H1 (cell line): ENCODE data around the gene IFIT5. TPM values are rescaled to one million over a fixed set of nuclear protein-coding genes. Genes with fewer than 3 reads are reported as not detected.

Experiments
- CTCF ChIA-PET: fragments of 300-600 bp; sonication (Branson Sonifier 250); formaldehyde crosslinking; loops from one replicate; lab custom pipeline; 2021; ENCODE audit not compliant: partially characterized antibody; lab: Charles Lee
- POLR2A ChIA-PET: fragments of 300-600 bp; sonication (Branson Sonifier 250); formaldehyde crosslinking; loops from one replicate; lab custom pipeline; 2021; ENCODE audit warnings: inconsistent platforms; ENCODE audit not compliant: partially characterized antibody; lab: Charles Lee
- DNase-seq, 2 experiments: peaks; one replicate each; pipeline versions ENCODE4 v3.0.0 to v3.0.0-alpha.2; 2010 to 2022; ENCODE audit warnings: low spot score in 2 of 2, low read depth in 1 of 2, mixed read lengths in 1 of 2
- FAIRE-seq: peaks from 2 replicates; lab custom pipeline; 2011; peaks lifted over from hg19 to GRCh38; lab: Jason Lieb, UNC
- H2AFZ ChIP-seq: 2 replicates; pipeline ENCODE4 v1.8.1; 2012; ENCODE audit warnings: low read length, inconsistent platforms
- H2AK5ac ChIP-seq: 2 replicates; pipeline ENCODE4 v1.6.1; 2013; ENCODE audit warnings: low read depth, low read length
- H2BK120ac ChIP-seq: replicated peaks from 2 replicates; pipeline ENCODE3; 2013; ENCODE audit warnings: low read depth, low read length, inconsistent platforms
- H2BK12ac ChIP-seq: 2 replicates; pipeline ENCODE4 v1.6.1; 2013; ENCODE audit warnings: low read depth, low read length
- H2BK15ac ChIP-seq: 2 replicates; pipeline ENCODE4 v1.6.1; 2013; ENCODE audit warnings: low read length
- H2BK20ac ChIP-seq: 2 replicates; pipeline ENCODE4 v1.6.1; 2013; ENCODE audit warnings: low read length
- H2BK5ac ChIP-seq: 2 replicates; pipeline ENCODE4 v1.6.1; 2013; ENCODE audit warnings: low read depth, low read length
- H3K14ac ChIP-seq: 2 replicates; pipeline ENCODE4 v1.6.1; 2013; ENCODE audit warnings: inconsistent platforms; ENCODE audit not compliant: insufficient read length
- H3K18ac ChIP-seq: 2 replicates; pipeline ENCODE4 v1.6.1; 2013; ENCODE audit warnings: low read length; ENCODE audit errors: extremely low read depth
- H3K23ac ChIP-seq: 2 replicates; pipeline ENCODE4 v1.6.1; 2013; ENCODE audit warnings: inconsistent platforms; ENCODE audit not compliant: insufficient read length
- H3K23me2 ChIP-seq: 2 replicates; pipeline ENCODE4 v1.6.1; 2013; ENCODE audit warnings: low read depth, low read length
- H3K27ac ChIP-seq: 2 replicates; pipeline ENCODE4 v1.6.1; 2011; ENCODE audit warnings: low read depth, low read length, inconsistent platforms
- H3K27me3 ChIP-seq, 4 experiments: replicated peaks in 1 of 4; 1 replicate in 1 of 4; 2 replicates in 3 of 4; pipeline versions ENCODE4 v1.6.1 to v1.8.1; 2011 to 2013; ENCODE audit warnings: low read length in 3 of 4, mild to moderate bottlenecking in 3 of 4, inconsistent platforms in 2 of 4, mixed read lengths in 2 of 4, moderate library complexity in 1 of 4; ENCODE audit not compliant: control insufficient read depth in 3 of 4, insufficient read depth in 3 of 4; ENCODE audit errors: extremely low read depth in 1 of 4
- H3K36me3 ChIP-seq, 4 experiments: 2 replicates each; pipeline versions ENCODE4 v1.6.1 to v1.8.1; 2011 to 2013; ENCODE audit warnings: mild to moderate bottlenecking in 4 of 4, low read length in 3 of 4, moderate library complexity in 2 of 4, control low read depth in 1 of 4, inconsistent platforms in 1 of 4; ENCODE audit not compliant: insufficient read depth in 4 of 4, control insufficient read depth in 2 of 4
- H3K4ac ChIP-seq: replicated peaks from 2 replicates; pipeline ENCODE3; 2013; ENCODE audit warnings: low read length, low read depth, mixed read lengths, inconsistent platforms; ENCODE audit not compliant: insufficient read length
- H3K4me1 ChIP-seq, 4 experiments: replicated peaks in 1 of 4; 1 replicate in 1 of 4; 2 replicates in 3 of 4; pipeline versions ENCODE4 v1.6.1 to v1.8.1; 2011 to 2013; ENCODE audit warnings: low read length in 3 of 4, inconsistent platforms in 2 of 4, mixed read lengths in 1 of 4; ENCODE audit not compliant: insufficient read depth in 4 of 4, control insufficient read depth in 3 of 4
- H3K4me2 ChIP-seq, 2 experiments: 2 replicates each; pipeline versions ENCODE4 v1.6.1 to v1.8.1; 2011 to 2013; ENCODE audit warnings: low read depth in 2 of 2, low read length in 2 of 2, control low read depth in 1 of 2, inconsistent platforms in 1 of 2, mild to moderate bottlenecking in 1 of 2; ENCODE audit not compliant: insufficient read depth in 1 of 2
- H3K4me3 ChIP-seq, 4 experiments: fragments of 200-600, 300-600 bp in 1 of 4; sonication (generic), shearing (Covaris generic), sonication (Bioruptor Twin) in 1 of 4; 2 replicates each; pipeline versions ENCODE4 v1.5.1 to v1.8.1; 2011 to 2016; ENCODE audit warnings: low read length in 4 of 4, low read depth in 3 of 4, control low read depth in 2 of 4, inconsistent platforms in 2 of 4, mild to moderate bottlenecking in 2 of 4, mixed read lengths in 1 of 4, moderate library complexity in 1 of 4; ENCODE audit not compliant: insufficient read depth in 2 of 4; ENCODE audit errors: extremely low read depth in 1 of 4
- H3K56ac ChIP-seq: replicated peaks from 2 replicates; pipeline ENCODE3; 2013; ENCODE audit warnings: low read depth, mild to moderate bottlenecking, mixed read lengths, low read length, inconsistent platforms; ENCODE audit not compliant: insufficient read length
- H3K79me1 ChIP-seq: 2 replicates; pipeline ENCODE4 v1.6.1; 2013; ENCODE audit warnings: low read depth, low read length, control low read depth
- H3K79me2 ChIP-seq, 2 experiments: 2 replicates each; pipeline versions ENCODE4 v1.6.1 to v1.8.1; 2012 to 2013; ENCODE audit warnings: low read length in 2 of 2, mild to moderate bottlenecking in 2 of 2, inconsistent platforms in 1 of 2; ENCODE audit not compliant: insufficient read depth in 2 of 2, control insufficient read depth in 1 of 2
- H3K9ac ChIP-seq, 4 experiments: replicated peaks in 1 of 4; 1 replicate in 1 of 4; 2 replicates in 3 of 4; pipeline versions ENCODE4 v1.6.1 to v1.8.1; 2011 to 2013; ENCODE audit warnings: low read depth in 3 of 4, low read length in 3 of 4, control low read depth in 2 of 4, mild to moderate bottlenecking in 2 of 4, moderate library complexity in 2 of 4, inconsistent platforms in 1 of 4; ENCODE audit errors: extremely low read depth in 1 of 4
- H3K9me3 ChIP-seq, 2 experiments: 2 replicates each; pipeline versions ENCODE4 v1.6.1 to v1.8.1; 2012 to 2013; ENCODE audit warnings: mild to moderate bottlenecking in 2 of 2, moderate library complexity in 2 of 2, control low read depth in 1 of 2, inconsistent platforms in 1 of 2, low read depth in 1 of 2, low read length in 1 of 2, mixed read lengths in 1 of 2; ENCODE audit not compliant: insufficient read depth in 2 of 2
- H4K20me1 ChIP-seq, 2 experiments: replicated peaks in 1 of 2; 2 replicates each; pipeline versions ENCODE3 to v1.8.1; 2011 to 2013; ENCODE audit warnings: inconsistent platforms in 2 of 2, low read length in 2 of 2, mild to moderate bottlenecking in 1 of 2; ENCODE audit not compliant: insufficient read depth in 2 of 2, control insufficient read depth in 1 of 2
- H4K5ac ChIP-seq: 2 replicates; pipeline ENCODE4 v1.6.1; 2013; ENCODE audit warnings: low read length, low read depth, mixed read lengths, inconsistent platforms; ENCODE audit not compliant: insufficient read length
- H4K8ac ChIP-seq: 2 replicates; pipeline ENCODE4 v1.8.0; 2013; ENCODE audit warnings: mild to moderate bottlenecking, moderate library complexity, low read length, inconsistent platforms; ENCODE audit not compliant: insufficient read depth; ENCODE audit errors: extremely low read depth
- H4K91ac ChIP-seq: replicated peaks from 2 replicates; pipeline ENCODE3; 2013; ENCODE audit warnings: low read length, mixed read lengths, inconsistent platforms; ENCODE audit not compliant: insufficient read length
- ATF3 ChIP-seq: IDR thresholded peaks from 2 replicates; pipeline ENCODE4 v1.6.1; 2011; ENCODE audit warnings: low read depth, mild to moderate bottlenecking, low read length; ENCODE audit not compliant: insufficient read depth
- BCL11A ChIP-seq, 2 experiments: IDR thresholded peaks; one replicate each; pipeline ENCODE4 v1.6.1; 2011; ENCODE audit warnings: low read depth in 2 of 2, low read length in 2 of 2, mild to moderate bottlenecking in 2 of 2
- JUN ChIP-seq: IDR thresholded peaks from 2 replicates; pipeline ENCODE4 v1.6.1; 2011; ENCODE audit warnings: low read depth, mild to moderate bottlenecking, improper control_type of control experiment, low read length
- JUND ChIP-seq: IDR thresholded peaks from 2 replicates; pipeline ENCODE4 v1.6.1; 2011; ENCODE audit warnings: mild to moderate bottlenecking, improper control_type of control experiment, low read length
- MAFK ChIP-seq: IDR thresholded peaks from 2 replicates; pipeline ENCODE4 v1.6.1; 2012; ENCODE audit warnings: low read depth, mild to moderate bottlenecking, improper control_type of control experiment, low read length
- PHF8 ChIP-seq: fragments of 200-600 bp; sonication (generic); conservative IDR thresholded peaks from 2 replicates; pipeline ENCODE4 v1.7.1; 2012; ENCODE audit warnings: low read depth, mild to moderate bottlenecking, inconsistent platforms, low read length, moderate library complexity
- SP2 ChIP-seq: IDR thresholded peaks from 2 replicates; pipeline ENCODE4 v1.6.1; 2012; ENCODE audit warnings: mild to moderate bottlenecking, low read length, inconsistent platforms
- WGBS, 2 experiments: shearing (Covaris generic) in 1 of 2; methylation state at CpG; one replicate each; pipeline versions ENCODE4 v1.1.6 to v1.1.7; 2013 to 2015; ENCODE audit warnings: low lambda C conversion rate in 2 of 2, mixed read lengths in 2 of 2, inconsistent platforms in 1 of 2, low coverage in 1 of 2, missing lambda C conversion rate in 1 of 2; ENCODE audit not compliant: insufficient replicate concordance in 2 of 2, insufficient coverage in 1 of 2, insufficient read length in 1 of 2; ENCODE audit errors: extremely low coverage in 1 of 2, missing lambda C conversion rate in 1 of 2; 5-methylcytosine and 5-hydroxymethylcytosine counted together
- polyA plus RNA-seq, 7 experiments: library from polyadenylated mRNA; depleted of rRNA in 3 of 7; stranded (reverse) in 5 of 7; unstranded in 2 of 7; fragments of >200 nt in 5 of 7; fragments of 200-250 nt in 2 of 7; gene quantifications; 1 replicate in 5 of 7; 2 replicates in 1 of 7; 4 replicates in 1 of 7; pipeline versions ENCODE4 v1.2.1 to v1.2.3, GENCODE V29; 2011 to 2013; ENCODE audit warnings: missing spikeins in 2 of 7, mixed read lengths in 2 of 7
- total RNA-seq: library from RNA; stranded (reverse); fragmentation: NEBNext Ultra II Directional; extraction: Animal tissue kit (Norgen Biotek cat#: 25700); gene quantifications from 2 replicates; pipeline ENCODE4 v1.2.1, GENCODE V29; 2021

IFIT5 gene
- total and polyA plus RNA-seq, 2 of the 8 experiments (the other 6 are each of a cell fraction or from before 2014, with no cell fraction given) = 0.94 to 2.6 TPM

- H3K23me2 ChIP-seq = no peaks in the 10 kb centered on the region; the same call in 1 of the 2 replicates
- H3K4ac ChIP-seq = no peak overlapping the region
- no peak overlapping the region for H3K4me3 ChIP-seq
- H3K79me1 ChIP-seq = no peaks in the 10 kb centered on the region
- no peaks in the 10 kb centered on the region for H3K4me1 ChIP-seq
- POLR2A ChIA-PET = no interaction called here
- H3K36me3 ChIP-seq = no peaks in the 10 kb centered on the region
- H4K8ac ChIP-seq = no peak overlapping the region
- no peak overlapping the region for H2BK12ac ChIP-seq
- H4K5ac ChIP-seq = no peak overlapping the region
- FAIRE-seq (no peak), DNase-seq (no peak)
- no peak overlapping the region for H3K9ac ChIP-seq
- no peak overlapping the region for H2BK20ac ChIP-seq
- no peak overlapping the region for H2BK120ac ChIP-seq
- H2BK15ac ChIP-seq = no peak overlapping the region
- H2AFZ ChIP-seq = no peak overlapping the region
- no peaks in the 10 kb centered on the region for H4K20me1 ChIP-seq
- H3K9me3 ChIP-seq = no peaks in the 10 kb centered on the region
- H3K56ac ChIP-seq = no peak overlapping the region
- no peak overlapping the region for H3K18ac ChIP-seq
- CTCF ChIA-PET = interaction anchor here (0.8 to 2.6 kb wide), 4 partner anchors 10 to 241 kb away, joined by 3 to 6 read pairs (median 4); no protein-coding TSS in a partner anchor
- H2AK5ac ChIP-seq = no peak overlapping the region
- no peak overlapping the region for H3K23ac ChIP-seq
- H4K91ac ChIP-seq = no peak overlapping the region
- H3K4me2 ChIP-seq = no peak overlapping the region
- no peaks in the 10 kb centered on the region for H3K27me3 ChIP-seq
- H2BK5ac ChIP-seq = no peak overlapping the region
- H3K27ac ChIP-seq = no peak overlapping the region
- H3K14ac ChIP-seq = no peak overlapping the region
- TF ChIP-seq BCL11A (IDR thresholded peaks at IDR 0.05; ENCODE audit: low read depth in 2 of 2, low read length in 2 of 2) (no peak), SP2 (no peak), ATF3 (no peak), MAFK (no peak), JUND (no peak), PHF8 (no peak), JUN (no peak)
- WGBS, 2 experiments = 91% methylated on average over 1 of the region's 1 CpG; no CpG with 5 or more reads in 1 of the 2 experiments
- no peaks in the 10 kb centered on the region; a peak in 1 of 4 replicates for H3K79me2 ChIP-seq
Observed at GRCh38 chr10:89458784-89459183, 44.4 kb downstream of the IFIT5 start.
